ENCODE data around the gene CERS6. TPM values are rescaled to one million over a fixed set of nuclear protein-coding genes. Genes with fewer than 3 reads are reported as not detected.

Gene CERS6
- total and polyA plus RNA-seq, 2 experiments from 2014 or later: 40.9 to 99.1 TPM

DNA sequence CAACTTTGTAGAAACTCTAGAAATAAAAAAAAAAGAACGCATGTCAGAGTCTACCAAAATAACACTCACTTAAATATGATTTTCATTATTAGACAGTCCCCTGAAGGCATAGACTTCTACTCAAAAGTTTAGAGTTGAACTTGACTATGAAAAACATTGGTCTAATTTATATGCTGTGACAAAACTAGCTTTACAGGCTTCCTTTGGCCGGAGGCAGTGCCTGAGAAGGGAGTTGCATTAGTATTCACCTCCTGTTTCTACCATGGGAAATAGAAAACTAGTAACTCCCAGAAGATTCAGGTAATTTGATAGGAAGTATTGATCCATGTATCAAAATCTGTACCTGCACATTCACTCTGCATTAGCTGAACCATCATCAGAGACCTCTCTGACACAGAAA is 182.9 kb downstream of the CERS6 start:
- Histone ChIP-seq H3K27me3 (no peaks in the 10 kb centered on the region), H3K4me1 (ENCODE audit: insufficient read depth) (peaks cover 43% of the 10 kb centered on the region), H3K9me3 (ENCODE audit: low read depth) (no peaks in the 10 kb centered on the region), H3K27ac (peak overlapping the region; percentile 80), H3K4me3 (no peak overlapping the region), H3K79me2 (peaks cover 58% of the 10 kb centered on the region), H4K20me1 (ENCODE audit: insufficient read depth, poor library complexity, severe bottlenecking) (no peaks in the 10 kb centered on the region), H2AFZ (no peak overlapping the region), H3K9me2 (replicated peaks; ENCODE audit: insufficient read depth) (no peaks in the 10 kb centered on the region), H3K4me2 (peak overlapping the region; percentile 57), H3K36me3 (replicated peaks; ENCODE audit: insufficient read depth, low read depth) (no peaks in the 10 kb centered on the region)
- 45% methylated on average over 2 of the region's 2 CpGs for WGBS (ENCODE audit: low lambda C conversion rate, missing lambda C conversion rate)
- no peak for TF ChIP-seq EZH2phosphoT487 (IDR thresholded peaks at IDR 0.05; ENCODE audit: low read depth, severe bottlenecking, unreplicated experiment)
- no peak for TF ChIP-seq EZH2 (IDR thresholded peaks at IDR 0.05; ENCODE audit: borderline replicate concordance)
- TF ChIP-seq, protein P1, sequence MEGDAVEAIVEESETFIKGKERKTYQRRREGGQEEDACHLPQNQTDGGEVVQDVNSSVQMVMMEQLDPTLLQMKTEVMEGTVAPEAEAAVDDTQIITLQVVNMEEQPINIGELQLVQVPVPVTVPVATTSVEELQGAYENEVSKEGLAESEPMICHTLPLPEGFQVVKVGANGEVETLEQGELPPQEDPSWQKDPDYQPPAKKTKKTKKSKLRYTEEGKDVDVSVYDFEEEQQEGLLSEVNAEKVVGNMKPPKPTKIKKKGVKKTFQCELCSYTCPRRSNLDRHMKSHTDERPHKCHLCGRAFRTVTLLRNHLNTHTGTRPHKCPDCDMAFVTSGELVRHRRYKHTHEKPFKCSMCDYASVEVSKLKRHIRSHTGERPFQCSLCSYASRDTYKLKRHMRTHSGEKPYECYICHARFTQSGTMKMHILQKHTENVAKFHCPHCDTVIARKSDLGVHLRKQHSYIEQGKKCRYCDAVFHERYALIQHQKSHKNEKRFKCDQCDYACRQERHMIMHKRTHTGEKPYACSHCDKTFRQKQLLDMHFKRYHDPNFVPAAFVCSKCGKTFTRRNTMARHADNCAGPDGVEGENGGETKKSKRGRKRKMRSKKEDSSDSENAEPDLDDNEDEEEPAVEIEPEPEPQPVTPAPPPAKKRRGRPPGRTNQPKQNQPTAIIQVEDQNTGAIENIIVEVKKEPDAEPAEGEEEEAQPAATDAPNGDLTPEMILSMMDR (IDR thresholded peaks at IDR 0.05; ENCODE audit: poor library complexity): no peak
- peak; percentile 28 for DNase-seq (ENCODE audit: low spot score)

DNA sequence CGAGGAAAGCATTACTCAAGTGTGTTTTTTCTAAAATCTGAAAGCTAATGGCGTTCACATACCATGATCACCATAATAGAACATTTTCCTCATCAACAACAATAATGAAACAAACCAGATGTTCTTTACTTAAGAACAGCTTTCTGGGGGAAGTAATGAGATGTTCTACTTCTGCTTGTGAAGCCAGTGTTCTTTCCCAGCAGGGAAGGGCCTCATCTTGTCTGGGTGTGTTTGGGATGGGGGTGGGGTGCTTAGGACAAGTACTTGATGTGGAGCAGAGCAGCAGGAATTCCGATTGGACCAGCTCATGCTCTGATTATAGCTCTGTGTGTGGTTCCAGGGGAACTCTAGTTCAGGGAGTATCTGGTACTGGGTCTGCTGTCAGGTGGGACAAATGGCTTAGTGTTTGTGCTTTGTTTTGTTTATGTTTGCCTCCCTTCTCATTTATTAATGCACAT is 183.4 kb downstream of the CERS6 start:
- peak overlapping the region; percentile 57 for H3K4me2 ChIP-seq

DNA sequence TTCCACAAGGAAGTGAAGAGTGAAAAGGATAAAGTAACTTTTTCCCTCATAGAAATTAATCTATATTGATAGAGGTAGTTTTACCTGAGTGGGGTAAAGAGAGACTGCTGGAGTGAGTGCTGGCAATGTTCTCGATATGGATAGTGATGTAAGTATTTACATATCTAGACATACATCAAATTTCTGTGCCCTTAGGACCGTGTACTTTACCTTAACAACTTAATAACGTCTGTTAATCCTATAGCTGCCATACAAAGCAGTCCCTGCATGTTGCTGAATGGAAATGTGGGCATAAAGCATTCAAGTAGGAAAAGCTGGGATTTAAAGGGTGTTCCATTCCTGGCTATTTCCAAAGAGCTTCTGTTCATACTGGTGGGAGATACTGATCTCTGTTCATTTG is 184.0 kb downstream of the CERS6 start:
- Histone ChIP-seq H3K4me1 (ENCODE audit: insufficient read depth) (peaks cover 34% of the 10 kb centered on the region), H3K27me3 (no peaks in the 10 kb centered on the region), H3K9me3 (ENCODE audit: low read depth) (no peaks in the 10 kb centered on the region), H3K4me3 (no peak overlapping the region), H4K20me1 (ENCODE audit: insufficient read depth, poor library complexity, severe bottlenecking) (no peaks in the 10 kb centered on the region), H3K36me3 (replicated peaks; ENCODE audit: insufficient read depth, low read depth) (no peaks in the 10 kb centered on the region), H3K9me2 (replicated peaks; ENCODE audit: insufficient read depth) (no peaks in the 10 kb centered on the region), H3K4me2 (peak overlapping the region; percentile 57), H3K79me2 (peaks cover 62% of the 10 kb centered on the region), H3K27ac (peak overlapping the region; percentile 80), H2AFZ (no peak overlapping the region)
- 25% methylated on average over 3 of the region's 3 CpGs for WGBS (ENCODE audit: low lambda C conversion rate, missing lambda C conversion rate)
- no peak for DNase-seq (ENCODE audit: low spot score)
- TF ChIP-seq EZH2 (IDR thresholded peaks at IDR 0.05; ENCODE audit: borderline replicate concordance) (no peak), EZH2phosphoT487 (IDR thresholded peaks at IDR 0.05; ENCODE audit: low read depth, severe bottlenecking, unreplicated experiment) (no peak)
- TF ChIP-seq, protein P1 (IDR thresholded peaks at IDR 0.05; ENCODE audit: poor library complexity): no peak

More for the DNA sequence above, 183.4 kb downstream of the CERS6 start:
- no peaks in the 10 kb centered on the region for H3K9me2 ChIP-seq (replicated peaks; ENCODE audit: insufficient read depth)
- no peaks in the 10 kb centered on the region for H4K20me1 ChIP-seq (ENCODE audit: insufficient read depth, poor library complexity, severe bottlenecking)
- H3K9me3 ChIP-seq (ENCODE audit: low read depth): no peaks in the 10 kb centered on the region
- WGBS (ENCODE audit: low lambda C conversion rate, missing lambda C conversion rate): 42% methylated on average over 3 of the region's 3 CpGs
- H3K79me2 ChIP-seq: peaks cover 58% of the 10 kb centered on the region
- no peaks in the 10 kb centered on the region for H3K27me3 ChIP-seq
- no peaks in the 10 kb centered on the region for H3K36me3 ChIP-seq (replicated peaks; ENCODE audit: insufficient read depth, low read depth)
- peaks cover 40% of the 10 kb centered on the region for H3K4me1 ChIP-seq (ENCODE audit: insufficient read depth)
- H2AFZ ChIP-seq: no peak overlapping the region
- H3K4me3 ChIP-seq: no peak overlapping the region
- H3K27ac ChIP-seq: peak overlapping the region; percentile 80
- TF ChIP-seq EZH2phosphoT487 (IDR thresholded peaks at IDR 0.05; ENCODE audit: low read depth, severe bottlenecking, unreplicated experiment) (no peak), EZH2 (IDR thresholded peaks at IDR 0.05; ENCODE audit: borderline replicate concordance) (no peak)
- TF ChIP-seq, protein P1 (IDR thresholded peaks at IDR 0.05; ENCODE audit: poor library complexity): no peak
- peak; percentile 82 for DNase-seq (ENCODE audit: low spot score)
